ENCODE measurements around the gene IFI27.
"Not testable (repeated sequence)": the region's sequence is repeated elsewhere in the genome, so short reads cannot be mapped to it uniquely, and the experiment has no call there.

IFI27 gene

DNA sequence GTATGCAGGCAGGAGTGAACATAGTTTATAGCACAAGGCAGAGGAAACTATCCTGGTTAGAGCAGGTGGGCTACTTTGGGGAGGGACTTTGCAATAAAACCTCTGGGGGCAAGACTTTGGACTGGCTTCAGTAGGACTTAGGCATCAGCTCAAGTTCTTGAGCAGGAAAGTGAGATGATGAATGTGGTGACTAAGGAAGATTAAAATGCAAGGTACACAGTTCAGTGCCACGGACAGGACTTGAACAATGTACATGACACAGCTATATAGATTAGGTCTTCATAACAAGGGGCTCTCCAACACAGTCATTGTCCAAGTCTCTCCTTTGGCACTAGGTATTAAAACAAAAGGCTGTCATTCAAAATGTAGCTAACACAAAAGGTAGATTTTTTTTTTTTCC lies 42.1 kb downstream of the IFI27 start:
- DNase-seq (ENCODE audit: low read depth in 2 of 2) = no peak

DNA sequence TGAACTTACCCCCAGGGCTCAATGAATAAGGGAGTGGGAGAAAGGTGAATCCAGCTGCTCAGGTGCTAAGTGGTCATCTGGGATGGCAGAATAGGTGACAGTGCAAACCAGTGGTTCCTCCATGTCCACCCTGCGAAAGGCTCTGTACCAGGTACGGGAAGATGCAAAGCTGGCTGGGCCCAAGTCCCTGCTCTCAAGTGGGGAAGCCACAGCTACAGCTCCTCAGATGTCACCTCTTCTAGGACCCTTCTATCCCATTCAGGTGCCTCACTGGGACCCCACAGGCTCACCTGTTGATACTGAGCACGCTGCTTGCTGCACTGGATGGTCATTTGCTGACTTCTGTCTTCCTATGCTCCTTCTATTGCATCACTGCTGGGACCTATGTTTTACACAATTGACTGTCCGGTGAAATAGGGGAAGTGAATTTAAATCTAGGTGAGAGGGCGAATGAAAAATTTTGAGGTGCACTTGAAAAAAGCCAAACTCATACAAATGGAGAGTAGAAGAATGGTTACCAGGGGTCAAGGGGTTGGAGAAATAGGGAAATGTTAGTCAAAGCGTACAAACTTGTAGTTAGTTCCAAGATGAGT lies 43.3 kb downstream of the IFI27 start:
- no peak for DNase-seq (ENCODE audit: low read depth in 2 of 2)

DNA sequence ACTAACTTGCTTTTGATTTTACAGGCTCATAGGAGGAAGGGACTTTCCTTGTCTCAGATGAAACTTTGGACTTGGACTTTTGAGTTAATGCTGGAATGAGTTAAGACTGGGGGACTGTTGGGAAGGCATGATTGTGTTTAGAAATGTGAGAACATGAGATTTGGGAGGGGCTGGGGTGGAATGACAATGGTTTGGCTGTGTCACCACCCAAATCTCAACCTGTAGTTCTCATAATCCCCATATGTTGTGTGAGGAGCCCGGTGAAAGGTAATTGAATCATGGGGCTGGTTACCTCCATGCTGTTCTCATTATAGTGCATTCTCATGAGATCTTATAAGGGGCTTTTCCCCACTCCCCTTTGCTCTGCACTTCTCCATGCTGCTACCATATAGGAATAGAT lies 45.6 kb downstream of the IFI27 start:
- not testable (repeated sequence) for DNase-seq (ENCODE audit: low read depth in 2 of 2)

DNA sequence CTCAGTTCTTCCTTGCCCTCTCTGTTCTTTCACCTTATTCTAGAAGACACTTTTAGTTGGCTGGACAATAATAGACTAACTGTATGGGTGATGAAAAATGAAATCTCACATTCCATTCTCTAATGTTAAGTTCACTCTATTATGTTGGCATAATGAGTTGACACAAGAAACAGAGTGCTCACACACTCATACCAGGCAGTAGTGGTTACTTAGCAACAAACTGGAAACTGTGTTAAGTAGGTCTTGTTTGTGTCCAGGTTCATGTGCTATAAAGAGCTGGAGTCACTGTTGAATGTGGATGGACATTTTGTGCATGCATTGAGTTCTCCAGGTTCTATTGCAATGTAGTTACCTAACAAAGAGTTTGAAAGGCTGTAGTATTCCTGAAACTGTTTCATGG lies 46.7 kb downstream of the IFI27 start:
- no peak for DNase-seq (ENCODE audit: low read depth in 2 of 2)

DNA sequence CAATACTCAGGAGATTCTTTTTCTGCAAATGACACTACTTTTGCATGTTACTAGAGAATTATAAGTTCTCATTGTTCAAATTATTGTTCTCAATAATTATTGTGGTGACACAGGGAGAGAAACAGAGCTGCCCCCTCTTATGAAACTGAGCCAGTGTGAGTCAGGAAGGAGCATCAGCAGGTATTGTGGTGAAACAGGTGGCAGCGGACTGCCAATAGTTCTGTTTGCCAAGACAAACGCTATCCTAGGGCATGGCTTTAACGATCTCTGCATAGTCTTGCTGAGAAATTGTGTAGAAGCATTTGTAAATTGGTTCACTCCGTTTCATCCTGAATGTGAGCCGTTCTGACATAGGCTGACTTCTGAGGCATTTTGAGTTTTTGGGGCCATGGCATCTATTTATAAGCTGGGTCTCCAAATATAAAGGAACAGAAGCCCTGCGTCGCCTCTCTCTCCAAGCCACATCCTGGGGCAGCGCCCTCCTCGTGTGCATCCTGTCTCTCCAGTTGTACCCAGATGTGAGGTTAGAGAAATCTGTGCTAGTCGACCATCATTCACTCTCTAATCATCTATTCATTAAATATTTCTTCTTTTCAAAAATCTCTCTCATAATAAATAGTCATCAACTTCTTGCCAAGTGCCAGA lies 47.8 kb downstream of the IFI27 start:
- no peak for DNase-seq (ENCODE audit: low read depth in 2 of 2)

DNA sequence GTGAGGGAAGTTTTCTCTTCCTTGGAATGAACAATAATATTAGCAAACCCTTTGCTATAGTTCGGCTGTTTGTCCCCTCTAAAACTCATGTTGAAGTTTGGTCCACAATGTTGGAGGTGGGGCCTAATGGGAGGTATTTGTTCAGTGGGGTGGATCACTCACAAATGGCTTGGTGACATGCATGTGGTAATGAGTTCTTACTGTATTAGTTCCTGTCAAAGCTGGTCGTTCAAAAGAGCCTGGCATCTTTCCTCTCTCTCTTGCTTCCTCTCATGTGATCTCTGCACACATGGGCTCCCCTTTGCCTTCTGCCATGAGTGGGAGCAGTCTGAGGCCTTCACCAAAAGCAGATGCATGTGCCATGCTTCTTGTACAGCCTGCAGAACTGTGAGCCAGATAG lies 50.5 kb downstream of the IFI27 start:
- no peak for DNase-seq (ENCODE audit: low read depth in 2 of 2)

DNA sequence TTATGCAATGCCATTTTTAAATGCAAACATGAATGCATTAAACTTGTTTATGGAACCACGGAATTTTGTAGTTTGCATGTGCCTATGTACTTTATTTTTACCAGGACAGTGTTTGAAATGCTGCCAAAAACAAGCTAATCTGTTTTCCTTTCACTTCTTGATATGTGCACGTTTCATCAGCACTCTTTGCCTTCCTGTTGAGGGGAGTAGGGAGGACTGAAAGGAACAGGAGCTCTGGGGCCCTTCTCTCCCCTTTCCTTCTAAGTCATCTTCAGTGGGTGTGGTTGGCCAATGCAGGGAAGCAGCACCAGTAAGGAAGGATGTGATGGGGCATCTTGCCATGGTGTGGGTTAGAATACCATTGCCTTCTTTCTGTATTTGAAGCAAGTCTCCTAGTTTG lies 51.4 kb downstream of the IFI27 start:
- no peak for DNase-seq (ENCODE audit: low read depth in 2 of 2)

DNA sequence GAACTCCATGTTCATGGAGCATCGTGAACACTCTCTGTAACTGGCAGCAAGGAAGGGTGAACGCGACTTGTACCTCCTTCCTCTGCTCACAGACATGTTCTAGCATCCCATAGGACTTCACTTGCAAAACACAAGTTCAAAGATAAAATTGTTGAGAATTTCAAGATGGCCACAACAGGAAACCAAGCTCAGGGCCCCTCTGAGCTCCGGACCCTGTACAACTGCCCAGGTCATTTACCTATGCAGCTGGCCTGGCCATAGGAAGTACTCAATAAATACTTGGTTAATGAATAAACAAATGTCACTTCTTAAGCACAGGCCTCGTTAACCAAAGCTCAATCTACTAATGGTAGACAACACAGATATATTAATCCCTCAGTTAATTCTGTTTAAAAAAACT lies 51.9 kb downstream of the IFI27 start:
- DNase-seq (ENCODE audit: low read depth in 2 of 2) = no peak

DNA sequence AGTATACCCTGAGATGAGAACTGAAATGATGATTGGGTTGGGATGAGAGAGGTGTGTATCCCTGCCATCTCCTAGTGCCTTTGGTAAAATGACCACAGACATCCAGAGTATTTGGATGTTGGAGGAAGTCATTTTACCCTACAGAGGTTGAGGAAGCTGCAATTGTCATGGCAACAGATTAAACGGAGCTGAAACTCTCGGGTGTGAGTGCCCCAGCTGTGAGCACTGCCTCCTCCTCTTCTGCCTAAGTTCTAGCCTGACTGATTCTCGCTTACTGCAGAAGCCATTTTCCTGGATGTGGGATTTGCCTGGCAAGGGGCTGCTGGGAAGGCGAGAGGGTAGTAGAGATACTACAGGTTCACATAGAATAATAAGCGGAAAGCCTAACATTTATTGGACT lies 53.3 kb downstream of the IFI27 start:
- no peak for DNase-seq (ENCODE audit: low read depth in 2 of 2)

DNA sequence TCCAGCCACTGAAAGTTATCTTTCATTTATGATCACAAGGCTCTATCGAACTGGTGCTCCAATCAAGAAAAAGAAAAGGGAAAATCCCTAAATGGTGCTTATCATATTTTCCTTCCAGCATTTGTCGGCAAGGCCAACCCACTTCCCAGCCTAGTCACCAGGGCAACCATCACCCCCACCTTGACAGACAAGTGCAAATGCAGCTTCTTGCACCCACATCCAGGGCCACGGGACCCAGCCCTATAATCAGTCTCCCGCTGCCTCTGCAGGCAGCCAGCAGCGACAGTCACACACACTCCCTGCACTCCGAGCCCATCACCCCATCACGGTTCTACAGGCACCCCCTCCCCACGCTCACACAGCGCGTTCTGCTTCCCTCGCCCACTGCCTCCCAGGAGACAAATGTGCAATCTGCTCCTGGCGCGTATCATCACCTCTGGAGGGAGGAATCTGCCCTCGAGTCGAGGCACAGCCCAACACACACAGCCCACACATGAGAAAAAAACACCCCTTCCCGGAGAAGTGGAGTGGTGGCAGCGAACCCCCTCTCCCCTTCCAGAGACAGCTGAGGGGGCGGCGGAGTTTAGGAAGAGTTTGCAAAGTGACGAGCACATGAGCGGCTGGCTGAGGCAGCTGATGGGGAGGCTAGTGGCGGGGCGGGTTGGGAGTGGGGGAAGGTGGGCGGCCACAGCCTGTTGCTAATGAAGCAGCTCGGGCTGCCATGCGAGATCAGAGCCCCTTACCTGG lies 54.3 kb downstream of the IFI27 start:
- no peak for DNase-seq (ENCODE audit: low read depth in 2 of 2)

DNA sequence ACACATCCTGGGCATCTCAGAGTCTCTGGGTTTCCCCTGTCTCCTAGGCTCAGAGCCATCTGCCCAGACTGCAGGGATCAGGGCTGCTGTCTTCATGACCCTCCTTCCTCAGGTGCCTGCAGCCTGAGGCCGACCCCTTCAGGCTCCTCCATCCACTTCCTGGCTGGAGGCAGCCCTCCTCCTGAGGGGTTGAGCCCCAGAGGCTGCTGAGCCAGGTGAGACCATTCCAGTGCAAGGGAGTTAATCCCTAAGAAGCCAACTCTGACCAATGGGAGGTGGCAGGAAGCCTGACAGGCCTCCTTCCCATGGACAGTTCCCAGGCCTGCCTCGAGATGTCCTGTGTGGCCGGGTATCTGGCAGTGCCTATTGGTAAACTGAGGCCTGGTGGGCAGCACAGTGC lies 55.2 kb downstream of the IFI27 start:
- no peak for DNase-seq (ENCODE audit: low read depth in 2 of 2)

All from fibroblast of skin of left quadriceps (primary cell).